GM21528 (cell line): ENCODE results near the gene CTDNEP1.
"Not testable (repeated sequence)": the region's sequence is repeated elsewhere in the genome, so short reads cannot be mapped to it uniquely, and the experiment has no call there.

Experiments used
- ATAC-seq: cut with Tn5 transposase; IDR thresholded peaks from one replicate; pipeline ENCODE4 v1.9.1; 2021; ENCODE audit warnings: mild to moderate bottlenecking, moderate library complexity; ENCODE audit not compliant: unreplicated experiment, low FRiP score

Gene CTDNEP1

GRCh38 chr17:7249214-7249613, 2.3 kb downstream of the CTDNEP1 start:
- ATAC-seq: no peak

DNA sequence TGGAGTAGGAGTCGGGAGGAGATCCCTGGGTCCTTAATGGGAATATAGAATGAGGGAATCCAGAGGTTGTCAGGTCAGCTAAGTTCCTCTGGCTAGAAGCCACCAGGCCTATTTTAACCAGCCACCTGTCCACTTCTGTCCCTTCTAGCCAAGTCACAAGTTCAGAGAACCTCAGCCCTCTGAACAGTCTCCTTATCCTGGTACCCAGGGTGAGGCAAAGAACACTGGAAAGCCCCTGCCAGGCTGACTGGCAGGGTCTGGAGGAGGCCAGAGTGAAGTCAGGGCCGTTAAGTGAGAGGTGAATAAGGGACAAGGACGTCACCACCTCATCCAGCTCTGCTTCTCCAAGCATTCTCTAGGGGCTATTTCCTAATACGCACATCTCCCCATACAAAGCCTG, 2.7 kb downstream of the CTDNEP1 start:
- no peak for ATAC-seq

- no peak for ATAC-seq
Observed at GRCh38 chr17:7246779-7247178, 4.8 kb downstream of the CTDNEP1 start.

GRCh38 chr17:7243838-7244237, 7.7 kb downstream of the CTDNEP1 start:
- not testable (repeated sequence) for ATAC-seq

GRCh38 chr17:7243453-7243729, 8.1 kb downstream of the CTDNEP1 start:
- ATAC-seq: no peak

- peak; percentile 38 for ATAC-seq
Observed at GRCh38 chr17:7242717-7243452, 8.6 kb downstream of the CTDNEP1 start.

- ATAC-seq: peak; percentile 32
Observed at GRCh38 chr17:7241783-7242716, 9.5 kb downstream of the CTDNEP1 start, which contains the start of gene GABARAP. TSS of gene GABARAP (minus strand) at chr17:7242449. CDS start at chr17:7242330, 119 bp downstream.

GRCh38 chr17:7241090-7241733, 10.3 kb downstream of the CTDNEP1 start:
- no peak for ATAC-seq

- ATAC-seq: no peak
Observed at GRCh38 chr17:7240375-7240774, 11.2 kb downstream of the CTDNEP1 start.

DNA sequence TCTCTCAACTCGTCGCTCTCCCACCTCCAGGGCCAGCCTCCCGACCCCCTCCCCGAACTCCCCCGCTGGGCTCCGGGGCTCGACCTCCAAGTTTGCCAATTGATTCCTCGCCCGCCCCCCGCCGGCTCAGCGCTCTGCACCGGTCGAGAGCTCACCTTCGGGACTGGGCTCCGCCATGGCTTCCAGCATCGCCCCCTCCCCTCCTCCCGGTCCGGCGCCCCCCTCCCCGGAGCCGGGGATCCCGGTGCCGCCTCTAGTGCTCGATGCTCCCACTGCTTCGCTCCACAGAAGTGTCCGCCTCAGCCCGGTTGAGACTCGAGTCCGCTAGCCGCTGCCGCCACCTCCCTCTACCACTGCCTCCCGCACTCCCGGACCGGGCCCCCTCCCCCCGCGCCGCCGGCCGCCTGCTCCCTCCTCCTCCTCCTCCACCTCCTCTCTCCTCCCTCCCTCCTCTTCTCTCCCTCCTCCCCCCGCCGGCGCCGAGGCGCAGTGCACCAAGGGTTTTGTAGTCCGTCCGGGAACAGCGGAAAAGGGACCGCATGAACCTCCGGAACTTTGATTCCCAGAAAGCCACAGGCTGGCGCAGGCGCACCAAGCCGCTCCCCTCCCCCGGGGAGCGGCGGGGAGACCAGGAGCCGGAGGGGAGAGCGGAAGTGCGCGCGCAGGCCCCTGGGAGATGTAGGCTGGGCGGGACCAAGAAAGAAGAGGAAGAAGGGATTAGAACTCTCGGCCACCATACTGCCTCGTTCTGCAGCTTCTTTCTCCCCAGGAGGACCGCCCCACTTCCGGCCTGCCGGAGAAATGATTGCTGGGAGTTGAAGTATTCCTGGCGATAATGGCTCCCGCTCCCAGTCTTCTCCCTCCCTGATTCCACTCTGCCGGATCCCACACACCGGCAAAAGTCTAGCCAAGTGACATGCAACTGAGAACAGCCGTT, 12.2 kb downstream of the CTDNEP1 start, which contains the start of gene PHF23:
PHF23 (minus strand) TSS at position 367 of the 937 bp plus-strand sequence; CDS start at position 189, 178 bp downstream.
- peak; percentile 41 for ATAC-seq

DNA sequence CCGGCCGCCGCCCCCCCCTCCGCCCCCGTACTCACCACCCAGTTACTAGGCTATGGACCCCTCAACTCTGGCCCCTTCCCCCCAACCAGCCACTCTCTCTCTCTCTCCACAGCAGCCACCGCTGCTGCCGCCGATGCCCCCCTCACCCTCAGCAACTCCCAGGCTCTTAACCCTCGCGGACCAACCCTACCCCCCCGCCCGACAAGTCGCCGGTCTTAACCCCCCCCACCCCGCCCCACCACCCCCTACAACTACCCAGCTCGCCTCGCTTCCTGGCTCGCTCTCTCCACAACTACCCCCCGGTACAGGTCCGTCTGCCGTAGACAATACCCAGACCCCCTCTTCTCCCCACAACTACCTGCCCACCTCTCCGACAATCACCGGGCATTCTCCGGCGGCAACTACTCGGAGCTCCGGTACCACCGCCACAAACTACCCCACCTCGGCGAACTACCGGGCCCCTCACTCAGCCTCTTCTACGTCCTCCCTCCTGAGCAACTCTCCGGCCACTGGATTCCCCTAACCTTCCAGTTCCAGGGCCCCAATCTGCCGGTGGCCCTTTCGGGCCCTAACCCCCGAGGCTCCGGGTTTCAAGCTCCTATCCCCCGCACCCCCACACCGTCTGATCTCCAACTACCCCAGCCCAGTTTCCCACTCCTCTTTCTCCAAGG, 13.0 kb downstream of the CTDNEP1 start:
- ATAC-seq: no peak

DNA sequence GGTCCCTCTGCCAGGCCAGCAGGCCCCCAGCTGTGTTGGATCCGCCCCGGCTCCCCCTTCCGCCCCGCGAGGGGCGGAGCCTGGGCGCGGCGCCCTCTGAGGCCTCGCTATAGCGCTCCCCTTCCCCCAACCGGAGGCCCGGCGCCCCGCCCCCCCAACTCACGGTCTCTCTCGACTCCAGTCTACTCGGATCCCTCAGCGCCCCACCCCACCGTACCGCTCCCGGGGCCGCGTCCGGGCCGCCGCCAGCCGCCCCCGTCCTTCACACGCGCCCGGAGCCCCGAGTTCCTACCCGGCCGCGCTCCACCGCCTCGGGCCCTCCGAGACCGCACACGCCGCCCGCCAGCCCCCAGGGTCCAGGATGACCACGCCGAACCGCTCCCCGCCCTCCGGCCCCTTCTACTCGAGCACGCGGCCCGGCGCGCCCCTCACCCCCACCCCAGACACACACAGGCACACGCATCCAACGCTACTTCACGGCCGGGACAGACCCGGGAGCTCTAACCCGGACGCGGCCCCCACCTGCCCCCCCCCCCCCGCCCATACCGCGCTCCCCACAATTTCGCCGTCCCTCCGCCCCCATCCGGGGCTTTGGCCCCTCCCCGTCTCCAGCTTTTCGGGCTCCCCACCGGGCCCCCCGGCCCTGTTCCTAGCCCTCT, 13.6 kb downstream of the CTDNEP1 start:
- ATAC-seq: no peak

- no peak for ATAC-seq
Observed at GRCh38 chr17:7237266-7237760, 14.2 kb downstream of the CTDNEP1 start.

GRCh38 chr17:7236808-7237207, 14.7 kb downstream of the CTDNEP1 start:
- no peak for ATAC-seq

DNA sequence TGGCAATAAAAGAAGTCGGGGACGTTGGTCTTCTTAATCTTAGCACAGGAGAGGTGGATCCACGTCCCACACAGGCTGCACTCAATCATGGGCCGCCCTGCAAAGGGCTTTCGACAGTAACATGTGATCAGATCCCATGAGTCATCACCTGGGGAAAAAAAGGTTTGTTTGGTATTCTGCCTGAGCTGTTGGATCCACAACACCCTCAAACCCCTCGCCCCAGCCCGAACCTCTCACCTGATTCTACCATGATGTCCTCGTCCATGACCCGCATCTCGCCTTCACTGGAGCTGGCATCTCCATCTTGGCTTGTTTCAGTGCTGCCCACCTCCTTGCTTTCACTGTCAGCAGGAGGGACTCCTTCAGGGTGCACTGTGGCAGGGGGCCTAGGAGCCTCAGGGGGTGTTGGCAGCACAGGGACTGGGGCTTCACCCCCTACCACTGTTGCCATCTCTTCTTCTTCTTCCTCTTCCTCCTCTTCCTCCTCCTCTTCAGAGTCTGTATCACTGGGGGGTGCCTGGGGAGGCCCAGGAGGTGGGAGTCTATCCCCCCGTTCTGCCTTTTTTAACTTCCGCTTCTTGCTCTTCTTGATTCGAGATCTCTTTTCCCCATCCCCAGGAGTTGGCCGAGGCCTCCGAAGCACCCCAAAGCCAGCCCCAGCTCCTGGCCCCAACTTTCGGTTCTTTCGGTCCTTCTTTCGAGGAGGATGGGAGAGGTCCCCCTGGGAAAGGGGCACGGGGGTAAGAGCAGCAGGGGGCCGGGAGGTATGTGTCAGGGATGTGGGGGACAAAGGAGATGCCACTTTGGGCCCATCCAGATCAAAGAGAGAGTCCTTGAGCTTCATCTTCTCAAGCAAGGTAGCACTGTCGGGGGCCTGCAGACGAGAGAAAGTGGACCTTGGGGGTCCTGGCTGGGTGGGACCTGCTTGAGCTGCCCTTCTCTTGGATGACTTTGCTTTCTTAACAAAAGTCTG, 15.6 kb downstream of the CTDNEP1 start:
- no peak for ATAC-seq

- ATAC-seq: peak; percentile 53
Observed at GRCh38 chr17:7234083-7234951, 17.2 kb downstream of the CTDNEP1 start, which contains the start of gene DVL2. TSS of gene DVL2 (minus strand) at chr17:7234517. CDS start at chr17:7234262, 255 bp downstream.

- no peak for ATAC-seq
Observed at GRCh38 chr17:7233701-7234082, 17.8 kb downstream of the CTDNEP1 start.
